HCT116 (cell line): ENCODE data around the gene CGNL1. TPM values are rescaled to one million over a fixed set of nuclear protein-coding genes. Genes with fewer than 3 reads are reported as not detected.

Experiments used
- ATAC-seq: fragments of 200-7000 bp; cut with Tn5 transposase; 2 replicates; pipeline ENCODE4 v1.9.1; 2020; ENCODE audit warnings: mild to moderate bottlenecking, moderate library complexity
- BruUV-seq: library from RNA; stranded (reverse); fragments of 400-500 nt; replicated peaks from 2 replicates; lab custom pipeline; 2021; lab: Mats Ljungman, UMichigan
- CTCF ChIA-PET: fragments of 300-600 bp; sonication (Branson Sonifier 250); formaldehyde crosslinking; loops from one replicate; lab custom pipeline; 2021; ENCODE audit warnings: antibody characterized with exemption; lab: Charles Lee
- POLR2A ChIA-PET: fragments of 300-600, 350-600 bp; sonication (Branson Sonifier 250); formaldehyde crosslinking; loops from one replicate; lab custom pipeline; 2021; ENCODE audit warnings: antibody characterized with exemption; lab: Charles Lee
- RAD21 ChIA-PET, 2 experiments: fragments of 300-600 bp; sonication (Branson Sonifier 250); formaldehyde crosslinking; loops; one replicate each; lab custom pipeline; 2023; ENCODE audit warnings: low total read pairs in 2 of 2; ENCODE audit not compliant: uncharacterized antibody in 2 of 2, unreplicated experiment in 2 of 2, low non-redundant PET in 1 of 2; lab: Charles Lee
- DNase-seq: peaks from one replicate; pipeline ENCODE4 v3.0.0-alpha.2; 2010; ENCODE audit warnings: low read depth, low spot score
- H2AFZ ChIP-seq: fragments of 200-600 bp; shearing (Covaris generic), sonication (generic); 2 replicates; pipeline ENCODE4 v1.6.1; 2017; ENCODE audit warnings: low read depth, mixed run types, mixed read lengths, antibody characterized with exemption, low read length; ENCODE audit not compliant: poor library complexity, severe bottlenecking
- H3K27ac ChIP-seq: 2 replicates; pipeline ENCODE4 v1.5.1; 2012; ENCODE audit warnings: low read depth, low read length
- H3K27me3 ChIP-seq: fragments of 200-600 bp; sonication (generic); 2 replicates; pipeline ENCODE4 v1.6.1; 2016; ENCODE audit warnings: mixed run types, low read length, mixed read lengths; ENCODE audit not compliant: insufficient read depth
- H3K36me3 ChIP-seq, 2 experiments: fragments of 200-500 bp in 1 of 2; fragments of 200-600 bp in 1 of 2; sonication (Bioruptor generic) in 1 of 2; sonication (generic) in 1 of 2; 2 replicates each; pipeline versions ENCODE4 v1.5.1 to v1.6.1; 2014 to 2016; ENCODE audit warnings: low read length in 2 of 2, inconsistent platforms in 1 of 2, mixed read lengths in 1 of 2, mixed run types in 1 of 2; ENCODE audit not compliant: insufficient read depth in 2 of 2, control insufficient read depth in 1 of 2
- H3K4me1 ChIP-seq, 2 experiments: fragments of 200-600 bp in 1 of 2; sonication (generic) in 1 of 2; 2 replicates each; pipeline versions ENCODE4 v1.5.1 to v1.6.1; 2012 to 2017; ENCODE audit warnings: low read length in 2 of 2, inconsistent platforms in 1 of 2, mild to moderate bottlenecking in 1 of 2, mixed read lengths in 1 of 2, mixed run types in 1 of 2, moderate library complexity in 1 of 2; ENCODE audit not compliant: insufficient read depth in 2 of 2, control insufficient read depth in 1 of 2
- H3K4me2 ChIP-seq: fragments of 200-600 bp; sonication (generic); 2 replicates; pipeline ENCODE4 v1.6.1; 2017; ENCODE audit warnings: mixed run types, low read length, mixed read lengths
- H3K4me3 ChIP-seq, 2 experiments: fragments of 200-600 bp in 1 of 2; sonication (generic) in 1 of 2; replicated peaks in 1 of 2; 2 replicates each; pipeline ENCODE4 v1.5.1; 2011 to 2016; ENCODE audit warnings: low read length in 2 of 2, control low read depth in 1 of 2, low read depth in 1 of 2, mild to moderate bottlenecking in 1 of 2, mixed read lengths in 1 of 2, mixed run types in 1 of 2
- H3K79me2 ChIP-seq: fragments of 200-600 bp; sonication (generic); 2 replicates; pipeline ENCODE4 v1.6.1; 2017; ENCODE audit warnings: mild to moderate bottlenecking, mixed run types, low read length, moderate library complexity, mixed read lengths; ENCODE audit not compliant: insufficient read depth
- H3K9ac ChIP-seq: fragments of 200-600 bp; sonication (generic); 2 replicates; pipeline ENCODE4 v1.6.1; 2016; ENCODE audit warnings: low read length, mixed read lengths
- H3K9me2 ChIP-seq: fragments of 200-600 bp; sonication (generic), shearing (Covaris generic); 2 replicates; pipeline ENCODE4 v1.6.1; 2017; ENCODE audit warnings: mixed run types, mild to moderate bottlenecking, moderate library complexity; ENCODE audit not compliant: insufficient read depth
- H3K9me3 ChIP-seq, 2 experiments: fragments of 200-500 bp in 1 of 2; fragments of 200-600 bp in 1 of 2; sonication (Bioruptor generic) in 1 of 2; sonication (generic) in 1 of 2; 2 replicates each; pipeline ENCODE4 v1.6.1; 2014 to 2017; ENCODE audit warnings: low read length in 2 of 2, mixed read lengths in 2 of 2, inconsistent platforms in 1 of 2, low read depth in 1 of 2, mild to moderate bottlenecking in 1 of 2, mixed run types in 1 of 2, moderate library complexity in 1 of 2; ENCODE audit not compliant: control insufficient read depth in 1 of 2, insufficient read depth in 1 of 2
- H4K20me1 ChIP-seq: fragments of 200-600 bp; sonication (generic), shearing (Covaris generic); 2 replicates; pipeline ENCODE4 v1.6.1; 2017; ENCODE audit warnings: mixed run types, mild to moderate bottlenecking, moderate library complexity; ENCODE audit not compliant: insufficient read depth
- CTCF ChIP-seq, 3 experiments: fragments of 200-600 bp in 1 of 3; sonication (generic) in 1 of 3; IDR thresholded peaks in 2 of 3; conservative IDR thresholded peaks in 1 of 3; 2 replicates each; pipeline ENCODE4 v1.5.1; 2012 to 2017; ENCODE audit warnings: low read depth in 2 of 3, low read length in 2 of 3, antibody characterized with exemption in 1 of 3, borderline replicate concordance in 1 of 3, control low read depth in 1 of 3, mild to moderate bottlenecking in 1 of 3, mixed read lengths in 1 of 3, mixed run types in 1 of 3, moderate library complexity in 1 of 3; ENCODE audit not compliant: insufficient read depth in 1 of 3
- EGR1 ChIP-seq: IDR thresholded peaks from 2 replicates; pipeline ENCODE4 v1.6.1; 2012; ENCODE audit warnings: low read depth
- ELF1 ChIP-seq: IDR thresholded peaks from 2 replicates; pipeline ENCODE4 v1.6.1; 2012; ENCODE audit warnings: low read depth, borderline replicate concordance
- EZH2 ChIP-seq: fragments of 200-600 bp; sonication (generic); IDR thresholded peaks from 2 replicates; pipeline ENCODE4 v1.6.1; 2017; ENCODE audit warnings: antibody characterized with exemption, mixed run types
- FOSL1 ChIP-seq: IDR thresholded peaks from 2 replicates; pipeline ENCODE4 v1.6.1; 2012; ENCODE audit warnings: low read depth
- JUND ChIP-seq: IDR thresholded peaks from 2 replicates; pipeline ENCODE4 v1.6.1; 2012
- POLR2AphosphoS5 ChIP-seq: IDR thresholded peaks from 2 replicates; pipeline ENCODE4 v1.6.1; 2011; ENCODE audit warnings: mild to moderate bottlenecking, low read depth, low read length, moderate library complexity
- RAD21 ChIP-seq: IDR thresholded peaks from 2 replicates; pipeline ENCODE4 v1.6.1; 2012; ENCODE audit warnings: low read depth, mild to moderate bottlenecking
- REST ChIP-seq: IDR thresholded peaks from 2 replicates; pipeline ENCODE4 v1.6.1; 2012; ENCODE audit warnings: low read depth
- SP1 ChIP-seq: IDR thresholded peaks from 2 replicates; pipeline ENCODE4 v1.6.1; 2012; ENCODE audit warnings: low read depth
- SRF ChIP-seq: IDR thresholded peaks from 2 replicates; pipeline ENCODE4 v1.6.1; 2012; ENCODE audit warnings: low read depth
- TCF7L2 ChIP-seq: IDR thresholded peaks from 2 replicates; pipeline ENCODE4 v1.7.0; 2011; ENCODE audit warnings: borderline replicate concordance, inconsistent platforms; ENCODE audit not compliant: insufficient read depth, insufficient read length; ENCODE audit errors: extremely low read depth
- ZBTB33 ChIP-seq: IDR thresholded peaks from 2 replicates; pipeline ENCODE4 v1.6.1; 2011; ENCODE audit warnings: mild to moderate bottlenecking, low read length, moderate library complexity; ENCODE audit not compliant: insufficient replicate concordance; ENCODE audit errors: extremely low read depth
- ZFX ChIP-seq: fragments of 450-650 bp; IDR thresholded peaks from 2 replicates; pipeline ENCODE4 v1.6.1; 2017
- ZNF274 ChIP-seq: fragments of 200-500 bp; sonication (Bioruptor generic); IDR thresholded peaks from 2 replicates; pipeline ENCODE4 v1.6.1; 2014; ENCODE audit warnings: mild to moderate bottlenecking, low read depth, low read length, inconsistent platforms
- intact Hi-C: fragments of 100-400 bp; cut with micrococcal nuclease; formaldehyde crosslinking; loops from 2 replicates; pipeline ENCODE4 v1.10.0; 2022
- total RNA-seq: library from RNA; stranded (reverse); gene quantifications from one replicate; pipeline ENCODE4 v1.2.1, GENCODE V29; 2021; ENCODE audit not compliant: unreplicated experiment

The CGNL1 gene
- total RNA-seq, 1 experiment from 2014 or later, result 2.2 TPM

GRCh38 chr15:57422113-57422754 is 45.9 kb downstream of the CGNL1 start:
- H3K4me1 ChIP-seq, result no peaks in the 10 kb centered on the region
- no peak overlapping the region for H3K27ac ChIP-seq
- no peak overlapping the region for H3K4me3 ChIP-seq
- POLR2A ChIA-PET, result no interaction called here
- no peaks in the 10 kb centered on the region for H4K20me1 ChIP-seq
- H3K27me3 ChIP-seq, result no peaks in the 10 kb centered on the region
- TF ChIP-seq REST (no peak), TCF7L2 (no peak), ZNF274 (no peak), JUND (no peak), FOSL1 (no peak), ZBTB33 (no peak), EZH2 (no peak), EGR1 (no peak), ELF1 (no peak), CTCF (IDR thresholded peaks at IDR 0.05 in 2 of 3, conservative IDR thresholded peaks at IDR 0.05 in 1 of 3; ENCODE audit: borderline replicate concordance in 1 of 3, insufficient read depth in 1 of 3, low read depth in 2 of 3, low read length in 2 of 3) (no peak), SP1 (no peak), POLR2AphosphoS5 (no peak), ZFX (no peak), SRF (no peak), RAD21 (no peak)
- TF ChIP-seq, all 23 proteins: peak for 0
- no peaks in the 10 kb centered on the region for H3K9me2 ChIP-seq
- no TSS peak for BruUV-seq
- no peaks in the 10 kb centered on the region for H3K36me3 ChIP-seq
- no peak overlapping the region for H2AFZ ChIP-seq
- no peak for ATAC-seq
- H3K4me2 ChIP-seq, result no peak overlapping the region
- no peaks in the 10 kb centered on the region for H3K79me2 ChIP-seq
- intact Hi-C loops, result no loop called here
- RAD21 ChIA-PET, result no interaction called here
- no peaks in the 10 kb centered on the region for H3K9me3 ChIP-seq
- CTCF ChIA-PET, result no interaction called here
- no peak overlapping the region for H3K9ac ChIP-seq
- no peak for DNase-seq
